Breast epithelium (tissue), 3 donors: ENCODE measurements around the gene SSU72.

ENCODE experiments used
- POLR2AphosphoS5 ChIP-seq, 3 donors: sonication (generic); formaldehyde crosslinking; IDR thresholded peaks; one replicate each; pipeline ENCODE4 v1.6.1; 2017; ENCODE audit warnings: antibody characterized with exemption in 3 of 3
- TF ChIP-seq, protein P1 (sequence below), 3 donors: fragments of 450-650 bp; IDR thresholded peaks; one replicate each; pipeline ENCODE4 v1.5.1; 2016 to 2017; ENCODE audit warnings: antibody characterized with exemption in 3 of 3, mild to moderate bottlenecking in 3 of 3, moderate library complexity in 3 of 3

DNA sequence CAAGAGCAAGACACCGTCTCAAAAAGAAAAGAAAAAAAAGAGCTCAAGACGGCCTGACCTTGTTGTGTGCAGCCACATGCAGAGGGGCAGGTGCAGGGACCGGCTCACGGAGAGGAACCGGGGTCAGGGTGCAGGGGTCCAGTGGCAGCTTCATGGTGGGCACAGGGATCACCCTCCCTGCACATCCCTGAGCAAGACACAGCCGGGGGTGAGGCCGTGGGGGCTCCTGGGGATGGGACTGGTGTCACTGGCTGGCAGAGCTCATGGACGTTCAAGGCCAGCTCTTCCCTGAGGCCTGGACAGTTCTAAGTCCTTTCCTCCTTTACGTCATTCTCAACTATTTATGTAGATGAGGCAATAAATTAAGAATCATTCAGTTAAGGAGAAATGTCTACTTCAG is 27.7 kb downstream of the SSU72 start:
- TF ChIP-seq, protein P1, sequence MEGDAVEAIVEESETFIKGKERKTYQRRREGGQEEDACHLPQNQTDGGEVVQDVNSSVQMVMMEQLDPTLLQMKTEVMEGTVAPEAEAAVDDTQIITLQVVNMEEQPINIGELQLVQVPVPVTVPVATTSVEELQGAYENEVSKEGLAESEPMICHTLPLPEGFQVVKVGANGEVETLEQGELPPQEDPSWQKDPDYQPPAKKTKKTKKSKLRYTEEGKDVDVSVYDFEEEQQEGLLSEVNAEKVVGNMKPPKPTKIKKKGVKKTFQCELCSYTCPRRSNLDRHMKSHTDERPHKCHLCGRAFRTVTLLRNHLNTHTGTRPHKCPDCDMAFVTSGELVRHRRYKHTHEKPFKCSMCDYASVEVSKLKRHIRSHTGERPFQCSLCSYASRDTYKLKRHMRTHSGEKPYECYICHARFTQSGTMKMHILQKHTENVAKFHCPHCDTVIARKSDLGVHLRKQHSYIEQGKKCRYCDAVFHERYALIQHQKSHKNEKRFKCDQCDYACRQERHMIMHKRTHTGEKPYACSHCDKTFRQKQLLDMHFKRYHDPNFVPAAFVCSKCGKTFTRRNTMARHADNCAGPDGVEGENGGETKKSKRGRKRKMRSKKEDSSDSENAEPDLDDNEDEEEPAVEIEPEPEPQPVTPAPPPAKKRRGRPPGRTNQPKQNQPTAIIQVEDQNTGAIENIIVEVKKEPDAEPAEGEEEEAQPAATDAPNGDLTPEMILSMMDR (IDR thresholded peaks at IDR 0.05) = no peak
- TF ChIP-seq POLR2AphosphoS5 (IDR thresholded peaks at IDR 0.05) = no peak
